ENCODE results near the gene LRBA.
"Not testable (repeated sequence)": the region's sequence is repeated elsewhere in the genome, so short reads cannot be mapped to it uniquely, and the experiment has no call there.

Gene LRBA

GRCh38 chr4:150974252-150974640 lies 40.8 kb downstream of the LRBA start:
- Histone ChIP-seq H3K9me3 (ENCODE audit: control insufficient read depth in 2 of 2, low read length in 2 of 2) (no peaks in the 10 kb centered on the region), H3K27ac (ENCODE audit: low read length) (no peak overlapping the region), H3K4me3 (ENCODE audit: low read length in 2 of 2) (no peak overlapping the region), H3K9ac (ENCODE audit: low read length in 2 of 2) (no peak overlapping the region), H3K36me3 (ENCODE audit: control insufficient read depth in 2 of 2, insufficient read depth in 2 of 2, low read length in 2 of 2) (no peaks in the 10 kb centered on the region), H3K4me1 (ENCODE audit: control insufficient read depth, insufficient read depth, low read length) (no peaks in the 10 kb centered on the region), H3K27me3 (ENCODE audit: control insufficient read depth in 1 of 2, insufficient read depth in 2 of 2, low read length in 2 of 2) (no peaks in the 10 kb centered on the region)

GRCh38 chr4:150973626-150974251 lies 41.3 kb downstream of the LRBA start:
- Histone ChIP-seq H3K9ac (ENCODE audit: low read length in 2 of 2) (no peak overlapping the region), H3K4me3 (ENCODE audit: low read length in 2 of 2) (no peak overlapping the region), H3K27me3 (ENCODE audit: control insufficient read depth in 1 of 2, insufficient read depth in 2 of 2, low read length in 2 of 2) (no peaks in the 10 kb centered on the region), H3K9me3 (ENCODE audit: control insufficient read depth in 2 of 2, low read length in 2 of 2) (no peaks in the 10 kb centered on the region), H3K4me1 (ENCODE audit: control insufficient read depth, insufficient read depth, low read length) (no peaks in the 10 kb centered on the region), H3K27ac (ENCODE audit: low read length) (no peak overlapping the region), H3K36me3 (ENCODE audit: control insufficient read depth in 2 of 2, insufficient read depth in 2 of 2, low read length in 2 of 2) (no peaks in the 10 kb centered on the region)

GRCh38 chr4:150972592-150972991 lies 42.5 kb downstream of the LRBA start:
- Histone ChIP-seq H3K27ac (ENCODE audit: low read length) (no peak overlapping the region), H3K27me3 (ENCODE audit: control insufficient read depth in 1 of 2, insufficient read depth in 2 of 2, low read length in 2 of 2) (no peaks in the 10 kb centered on the region), H3K9ac (ENCODE audit: low read length in 2 of 2) (no peak overlapping the region)

GRCh38 chr4:150971901-150972300 lies 43.2 kb downstream of the LRBA start:
- Histone ChIP-seq H3K27ac (ENCODE audit: low read length) (no peak overlapping the region), H3K9me3 (ENCODE audit: control insufficient read depth in 2 of 2, low read length in 2 of 2) (no peaks in the 10 kb centered on the region), H3K9ac (ENCODE audit: low read length in 2 of 2) (no peak overlapping the region), H3K4me1 (ENCODE audit: control insufficient read depth, insufficient read depth, low read length) (no peaks in the 10 kb centered on the region), H3K27me3 (ENCODE audit: control insufficient read depth in 1 of 2, insufficient read depth in 2 of 2, low read length in 2 of 2) (no peaks in the 10 kb centered on the region), H3K36me3 (ENCODE audit: control insufficient read depth in 2 of 2, insufficient read depth in 2 of 2, low read length in 2 of 2) (no peaks in the 10 kb centered on the region), H3K4me3 (ENCODE audit: low read length in 2 of 2) (no peak overlapping the region)

More at GRCh38 chr4:150972592-150972991, 42.5 kb downstream of the LRBA start:
- Histone ChIP-seq H3K36me3 (ENCODE audit: control insufficient read depth in 2 of 2, insufficient read depth in 2 of 2, low read length in 2 of 2) (no peaks in the 10 kb centered on the region), H3K4me1 (ENCODE audit: control insufficient read depth, insufficient read depth, low read length) (no peaks in the 10 kb centered on the region), H3K4me3 (ENCODE audit: low read length in 2 of 2) (no peak overlapping the region), H3K9me3 (ENCODE audit: control insufficient read depth in 2 of 2, low read length in 2 of 2) (no peaks in the 10 kb centered on the region)

- Histone ChIP-seq H3K9me3 (ENCODE audit: control insufficient read depth in 2 of 2, low read length in 2 of 2) (no peaks in the 10 kb centered on the region), H3K36me3 (ENCODE audit: control insufficient read depth in 2 of 2, insufficient read depth in 2 of 2, low read length in 2 of 2) (no peaks in the 10 kb centered on the region), H3K27me3 (ENCODE audit: control insufficient read depth in 1 of 2, insufficient read depth in 2 of 2, low read length in 2 of 2) (no peaks in the 10 kb centered on the region), H3K4me1 (ENCODE audit: control insufficient read depth, insufficient read depth, low read length) (no peaks in the 10 kb centered on the region), H3K4me3 (ENCODE audit: low read length in 2 of 2) (no peak overlapping the region), H3K27ac (ENCODE audit: low read length) (no peak overlapping the region), H3K9ac (ENCODE audit: low read length in 2 of 2) (no peak overlapping the region)
These were observed 44.4 kb downstream of the LRBA start for GRCh38 chr4:150970685-150971151.

- H3K4me1 ChIP-seq (ENCODE audit: control insufficient read depth, insufficient read depth, low read length), result no peaks in the 10 kb centered on the region
- H3K36me3 ChIP-seq (ENCODE audit: control insufficient read depth in 2 of 2, insufficient read depth in 2 of 2, low read length in 2 of 2), result no peaks in the 10 kb centered on the region
- no peaks in the 10 kb centered on the region for H3K27me3 ChIP-seq (ENCODE audit: control insufficient read depth in 1 of 2, insufficient read depth in 2 of 2, low read length in 2 of 2)
- H3K4me3 ChIP-seq (ENCODE audit: low read length in 2 of 2), result no peak overlapping the region
- H3K9me3 ChIP-seq (ENCODE audit: control insufficient read depth in 2 of 2, low read length in 2 of 2), result no peaks in the 10 kb centered on the region
- H3K9ac ChIP-seq (ENCODE audit: low read length in 2 of 2), result no peak overlapping the region
- H3K27ac ChIP-seq (ENCODE audit: low read length), result no peak overlapping the region
These were observed 50.3 kb downstream of the LRBA start for GRCh38 chr4:150964754-150965153.

GRCh38 chr4:150963602-150964345 lies 51.3 kb downstream of the LRBA start:
- not testable (repeated sequence) for H3K4me3 ChIP-seq (ENCODE audit: low read length in 2 of 2); H3K27ac ChIP-seq (ENCODE audit: low read length); H3K9me3 ChIP-seq (ENCODE audit: control insufficient read depth in 2 of 2, low read length in 2 of 2); H3K4me1 ChIP-seq (ENCODE audit: control insufficient read depth, insufficient read depth, low read length); H3K9ac ChIP-seq (ENCODE audit: low read length in 2 of 2); H3K36me3 ChIP-seq (ENCODE audit: control insufficient read depth in 2 of 2, insufficient read depth in 2 of 2, low read length in 2 of 2); H3K27me3 ChIP-seq (ENCODE audit: control insufficient read depth in 1 of 2, insufficient read depth in 2 of 2, low read length in 2 of 2)

- Histone ChIP-seq H3K27ac (ENCODE audit: low read length) (no peak overlapping the region), H3K4me1 (ENCODE audit: control insufficient read depth, insufficient read depth, low read length) (no peaks in the 10 kb centered on the region), H3K9ac (ENCODE audit: low read length in 2 of 2) (no peak overlapping the region), H3K36me3 (ENCODE audit: control insufficient read depth in 2 of 2, insufficient read depth in 2 of 2, low read length in 2 of 2) (no peaks in the 10 kb centered on the region), H3K27me3 (ENCODE audit: control insufficient read depth in 1 of 2, insufficient read depth in 2 of 2, low read length in 2 of 2) (no peaks in the 10 kb centered on the region), H3K9me3 (ENCODE audit: control insufficient read depth in 2 of 2, low read length in 2 of 2) (no peaks in the 10 kb centered on the region), H3K4me3 (ENCODE audit: low read length in 2 of 2) (no peak overlapping the region)
These were observed 52.8 kb downstream of the LRBA start for GRCh38 chr4:150962245-150962644.

- Histone ChIP-seq H3K27me3 (ENCODE audit: control insufficient read depth in 1 of 2, insufficient read depth in 2 of 2, low read length in 2 of 2) (no peaks in the 10 kb centered on the region), H3K36me3 (ENCODE audit: control insufficient read depth in 2 of 2, insufficient read depth in 2 of 2, low read length in 2 of 2) (no peaks in the 10 kb centered on the region), H3K27ac (ENCODE audit: low read length) (no peak overlapping the region), H3K4me1 (ENCODE audit: control insufficient read depth, insufficient read depth, low read length) (no peaks in the 10 kb centered on the region), H3K9me3 (ENCODE audit: control insufficient read depth in 2 of 2, low read length in 2 of 2) (no peaks in the 10 kb centered on the region), H3K9ac (ENCODE audit: low read length in 2 of 2) (no peak overlapping the region), H3K4me3 (ENCODE audit: low read length in 2 of 2) (no peak overlapping the region)
These were observed 53.5 kb downstream of the LRBA start for GRCh38 chr4:150961566-150961965.

- no peak overlapping the region for H3K27ac ChIP-seq (ENCODE audit: low read length)
- no peak overlapping the region for H3K9ac ChIP-seq (ENCODE audit: low read length in 2 of 2)
- no peaks in the 10 kb centered on the region for H3K36me3 ChIP-seq (ENCODE audit: control insufficient read depth in 2 of 2, insufficient read depth in 2 of 2, low read length in 2 of 2)
- H3K4me1 ChIP-seq (ENCODE audit: control insufficient read depth, insufficient read depth, low read length), result no peaks in the 10 kb centered on the region
- no peaks in the 10 kb centered on the region for H3K27me3 ChIP-seq (ENCODE audit: control insufficient read depth in 1 of 2, insufficient read depth in 2 of 2, low read length in 2 of 2)
- no peak overlapping the region for H3K4me3 ChIP-seq (ENCODE audit: low read length in 2 of 2)
- H3K9me3 ChIP-seq (ENCODE audit: control insufficient read depth in 2 of 2, low read length in 2 of 2), result no peaks in the 10 kb centered on the region
These were observed 54.3 kb downstream of the LRBA start for GRCh38 chr4:150960818-150961217.

GRCh38 chr4:150960079-150960478 lies 55.0 kb downstream of the LRBA start:
- Histone ChIP-seq H3K27me3 (ENCODE audit: control insufficient read depth in 1 of 2, insufficient read depth in 2 of 2, low read length in 2 of 2) (no peaks in the 10 kb centered on the region), H3K9ac (ENCODE audit: low read length in 2 of 2) (no peak overlapping the region), H3K9me3 (ENCODE audit: control insufficient read depth in 2 of 2, low read length in 2 of 2) (no peaks in the 10 kb centered on the region), H3K36me3 (ENCODE audit: control insufficient read depth in 2 of 2, insufficient read depth in 2 of 2, low read length in 2 of 2) (no peaks in the 10 kb centered on the region), H3K27ac (ENCODE audit: low read length) (no peak overlapping the region), H3K4me1 (ENCODE audit: control insufficient read depth, insufficient read depth, low read length) (no peaks in the 10 kb centered on the region), H3K4me3 (ENCODE audit: low read length in 2 of 2) (no peak overlapping the region)

All from stomach smooth muscle (tissue), 2 donors.